ENCODE results near the gene NRTN.
A peak's percentile ranks its signal among the peaks of the same experiment; 100 is the strongest.
"Not testable (repeated sequence)": the region's sequence is repeated elsewhere in the genome, so short reads cannot be mapped to it uniquely, and the experiment has no call there.

NRTN gene

GRCh38 chr19:5850743-5851293 lies 46.0 kb downstream of the NRTN start:
- TF ChIP-seq CTCF (conservative IDR thresholded peaks at IDR 0.05; ENCODE audit: low read depth) = no peak
- DNase-seq (ENCODE audit: low spot score) = peak; percentile 29
- no peak overlapping the region for H3K27ac ChIP-seq
- ChIA-PET POLR2A (ENCODE audit: low non-redundant PET) (no interaction called here), CTCF (interaction anchor here (0.9 kb wide), 1 partner anchor 47 kb away, joined by 3 read pairs; no protein-coding TSS in a partner anchor)

DNA sequence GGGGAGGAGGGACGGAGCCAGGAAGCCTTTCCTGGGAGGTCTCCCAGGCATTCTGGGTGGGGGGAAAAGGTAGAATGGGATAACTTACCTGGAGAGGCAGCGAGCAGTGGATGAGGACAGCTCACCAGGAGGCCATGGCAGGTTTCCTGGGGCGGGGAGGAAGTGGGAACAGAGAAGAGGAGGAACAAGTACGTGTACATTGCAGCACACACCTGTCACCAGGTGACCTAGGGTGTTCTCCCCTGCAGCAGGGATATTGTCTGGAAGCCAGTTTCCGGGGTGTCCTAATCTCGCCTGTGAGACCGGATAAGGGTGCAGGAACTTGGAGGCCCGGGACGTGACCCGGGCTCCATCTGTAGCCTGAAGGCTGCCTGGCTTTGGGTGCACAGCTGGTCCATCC lies 46.4 kb downstream of the NRTN start, which contains the start of gene FUT3:
Gene FUT3, minus strand, starts transcription at position 148 of the 400 bp plus-strand sequence.
- POLR2A ChIA-PET (ENCODE audit: low non-redundant PET) = no interaction called here
- H3K27ac ChIP-seq = no peak within 1 kb of the TSS
- CTCF ChIA-PET = interaction anchor here (0.9 kb wide), 1 partner anchor 47 kb away, joined by 3 read pairs; no protein-coding TSS in a partner anchor
- peak; percentile 35 for DNase-seq (ENCODE audit: low spot score)
- no peak for TF ChIP-seq CTCF (conservative IDR thresholded peaks at IDR 0.05; ENCODE audit: low read depth)

DNA sequence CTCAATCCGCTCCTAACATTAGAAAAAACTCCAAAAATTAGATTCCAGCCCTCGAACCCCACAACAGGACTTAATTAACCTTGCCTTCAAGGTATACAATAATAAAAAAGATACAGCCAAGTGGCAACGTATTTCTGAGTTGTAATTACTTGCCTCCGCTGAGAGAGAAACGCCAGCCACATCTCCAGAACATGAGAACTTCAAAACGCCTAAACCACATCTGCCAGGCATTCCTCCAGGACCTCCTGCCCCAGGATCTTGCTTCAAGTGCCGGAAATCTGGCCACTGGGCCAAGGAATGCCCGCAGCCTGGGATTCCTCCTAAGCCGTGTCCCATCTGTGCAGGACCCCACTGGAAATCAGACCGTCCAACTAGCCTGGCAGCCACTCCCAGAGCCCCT lies 49.3 kb downstream of the NRTN start:
- DNase-seq (ENCODE audit: low spot score); POLR2A ChIA-PET (ENCODE audit: low non-redundant PET); CTCF ChIA-PET; H3K27ac ChIP-seq: not testable (repeated sequence)

- CTCF ChIA-PET; POLR2A ChIA-PET (ENCODE audit: low non-redundant PET): not testable (repeated sequence)
These were observed 50.3 kb downstream of the NRTN start for GRCh38 chr19:5855151-5855550.

DNA sequence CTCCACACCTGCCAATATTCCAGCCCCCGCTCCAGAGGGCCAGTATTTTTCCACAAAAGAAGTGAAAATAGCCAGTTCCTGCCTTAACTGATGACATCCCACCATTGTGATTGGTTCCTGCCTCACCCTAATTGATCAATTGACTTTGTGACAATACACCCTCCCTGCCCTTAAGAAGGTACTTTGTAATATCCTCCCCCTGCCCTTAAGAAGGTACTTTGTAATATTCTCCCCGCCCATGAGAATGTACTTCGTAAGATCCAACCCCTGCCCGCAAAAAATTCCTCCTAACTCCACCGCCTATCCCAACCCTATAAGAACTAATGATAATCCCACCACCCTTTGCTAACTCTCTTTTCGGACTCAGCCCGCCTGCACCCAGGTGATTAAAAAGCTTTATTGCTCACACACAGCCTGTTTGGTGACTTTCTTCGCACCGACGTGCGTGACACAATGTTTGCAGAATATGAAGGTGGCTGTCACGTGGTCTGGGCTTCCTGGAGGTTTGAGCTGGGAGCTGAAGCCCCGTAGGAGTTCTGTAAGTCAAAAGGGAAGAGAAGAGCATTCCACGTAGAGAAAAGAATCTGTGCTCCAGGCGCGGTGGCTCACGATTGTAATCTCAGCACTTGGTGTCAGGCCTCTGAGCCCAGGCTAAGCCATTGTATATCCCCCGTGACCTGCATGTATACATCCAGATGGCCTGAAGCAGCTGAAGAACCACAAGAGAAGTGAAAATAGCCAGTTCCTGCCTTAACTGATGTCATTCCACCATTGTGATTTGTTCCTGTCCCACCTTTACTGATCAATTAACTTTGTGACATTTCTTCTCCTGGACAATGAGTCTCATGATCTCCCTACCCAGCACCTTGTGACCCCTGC lies 52.6 kb downstream of the NRTN start:
- H3K27ac ChIP-seq = no peak overlapping the region
- TF ChIP-seq CTCF (conservative IDR thresholded peaks at IDR 0.05; ENCODE audit: low read depth) = no peak
- CTCF ChIA-PET = interaction anchor here (0.6 kb wide), 1 partner anchor 27 kb away, joined by 4 read pairs; no protein-coding TSS in a partner anchor
- POLR2A ChIA-PET (ENCODE audit: low non-redundant PET) = no interaction called here
- no peak for DNase-seq (ENCODE audit: low spot score)

More at GRCh38 chr19:5855151-5855550, 50.3 kb downstream of the NRTN start:
- H3K27ac ChIP-seq; DNase-seq (ENCODE audit: low spot score): not testable (repeated sequence)

GRCh38 chr19:5863030-5863665 lies 58.3 kb downstream of the NRTN start:
- DNase-seq (ENCODE audit: low spot score) = no peak
- CTCF ChIA-PET = interaction anchor here (0.7 kb wide), 1 partner anchor 417 kb away, joined by 3 read pairs; no protein-coding TSS in a partner anchor
- H3K27ac ChIP-seq = no peak overlapping the region
- POLR2A ChIA-PET (ENCODE audit: low non-redundant PET) = no interaction called here
- TF ChIP-seq CTCF (conservative IDR thresholded peaks at IDR 0.05; ENCODE audit: low read depth) = no peak

DNA sequence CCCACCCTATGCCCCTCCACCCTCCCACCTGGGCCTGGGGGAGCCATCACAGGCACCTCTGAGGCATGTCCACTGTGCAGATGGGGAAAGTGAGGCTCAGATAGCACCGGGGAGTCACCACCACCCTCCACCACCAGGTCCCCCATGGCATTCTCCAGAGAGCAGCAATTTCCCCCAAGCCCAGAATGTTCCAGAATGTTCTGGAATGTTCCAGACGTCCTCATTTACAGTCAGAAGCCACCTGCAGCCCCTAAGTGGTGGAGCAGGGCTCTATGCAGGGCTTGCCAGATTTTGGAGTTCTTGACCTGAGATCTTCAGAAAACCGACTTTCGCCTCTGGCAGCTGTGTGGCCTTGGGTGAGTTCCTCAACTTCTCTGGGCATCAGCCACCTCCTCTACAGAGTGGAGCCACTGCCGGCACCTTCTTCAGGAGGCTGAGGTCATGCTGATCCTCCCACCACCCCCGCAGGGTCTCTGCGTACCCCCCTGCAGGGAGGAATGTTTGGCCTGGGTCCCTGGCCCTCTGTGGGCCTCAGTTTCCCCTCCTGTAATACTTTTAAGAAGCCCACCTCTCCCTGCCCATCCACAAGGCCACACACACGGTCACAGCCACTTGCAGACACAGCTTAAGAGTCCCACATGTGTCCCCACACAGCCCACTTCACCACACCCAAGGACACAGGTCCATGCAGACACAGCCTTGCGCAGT lies 59.3 kb downstream of the NRTN start:
- ChIA-PET CTCF (interaction anchor here (0.6 to 0.7 kb wide), 2 partner anchors 77 to 416 kb away, joined by 3 to 5 read pairs; no protein-coding TSS in a partner anchor), POLR2A (ENCODE audit: low non-redundant PET) (no interaction called here)
- no peak for DNase-seq (ENCODE audit: low spot score)
- H3K27ac ChIP-seq = no peak overlapping the region
- TF ChIP-seq CTCF (conservative IDR thresholded peaks at IDR 0.05; ENCODE audit: low read depth) = no peak

All from RWPE1 (cell line).